Measurements from ENCODE around the gene SSTR3.

GRCh38 chr22:37163575-37164504 is 48.4 kb downstream of the SSTR3 start:
- TF ChIP-seq EZH2 (IDR thresholded peaks at IDR 0.05; ENCODE audit: borderline replicate concordance, control insufficient read depth, low read depth, low read length) (no peak), HDGF (IDR thresholded peaks at IDR 0.05) (peak; percentile 97), E2F4 (IDR thresholded peaks at IDR 0.05; ENCODE audit: low read depth, low read length) (no peak), ETV6 (conservative IDR thresholded peaks at IDR 0.05 in 1 of 2, IDR thresholded peaks at IDR 0.05 in 1 of 2; ENCODE audit: borderline replicate concordance in 1 of 2, low read depth in 1 of 2) (peak in 1 of 2 experiments; percentile 73; a peak in 2 of 4 replicates), POLR2A (IDR thresholded peaks at IDR 0.05; ENCODE audit: low read depth, low read length) (peak; percentile 87), CTCF (IDR thresholded peaks at IDR 0.05 in 2 of 3, conservative IDR thresholded peaks at IDR 0.05 in 1 of 3; ENCODE audit: control insufficient read depth in 2 of 3, extremely low read depth in 1 of 3, insufficient read depth in 1 of 3, low read depth in 3 of 3, low read length in 3 of 3) (0 out of 6 replicates have a peak, but pooled peaks of 1 of the 3 experiments have one; percentile 5), ZNF207 (IDR thresholded peaks at IDR 0.05; ENCODE audit: borderline replicate concordance) (no peak), CREM (IDR thresholded peaks at IDR 0.05; ENCODE audit: low read depth) (peak; percentile 84), SPI1 (IDR thresholded peaks at IDR 0.05; ENCODE audit: borderline replicate concordance, insufficient read depth, low read depth, low read length) (no peak), ESRRA (IDR thresholded peaks at IDR 0.05; ENCODE audit: low read length) (no peak; the same call in 1 of the 2 replicates), JUND (IDR thresholded peaks at IDR 0.05; ENCODE audit: low read depth, low read length) (no peak; the same call in 1 of the 2 replicates), MAX (IDR thresholded peaks at IDR 0.05; ENCODE audit: low read depth, low read length) (no peak; the same call in 1 of the 2 replicates)

All from GM12878 (cell line).